ENCODE measurements around the gene NDUFB2. TPM values are rescaled to one million over a fixed set of nuclear protein-coding genes. Genes with fewer than 3 reads are reported as not detected.

NDUFB2 gene
- total RNA-seq, 3 donors from 2014 or later (not counting 1 experiment from before 2014, with no cell fraction given) = 152 to 177 (median 177) TPM

GRCh38 chr7:140744005-140744404, 47.5 kb downstream of the NDUFB2 start:
- H3K27ac Mint-ChIP-seq = no peak overlapping the region
- H3K36me3 Mint-ChIP-seq = peaks cover 4% of the 10 kb centered on the region
- no peak overlapping the region for H3K4me3 ChIP-seq (ENCODE audit: low read length)
- no peak overlapping the region for H3K27ac ChIP-seq (ENCODE audit: low read length)
- H3K4me3 Mint-ChIP-seq = no peak overlapping the region
- H3K27me3 Mint-ChIP-seq (ENCODE audit: low read depth in 2 of 2) = no peaks in the 10 kb centered on the region
- H3K4me1 ChIP-seq (ENCODE audit: control insufficient read depth, insufficient read depth, low read length) = no peaks in the 10 kb centered on the region
- H3K36me3 ChIP-seq (ENCODE audit: control insufficient read depth, insufficient read depth, low read length) = peaks cover 21% of the 10 kb centered on the region
- H3K9me3 ChIP-seq (ENCODE audit: control insufficient read depth, insufficient read depth, low read length) = no peaks in the 10 kb centered on the region
- no peak for DNase-seq
- no peaks in the 10 kb centered on the region for H3K9me3 Mint-ChIP-seq
- intact Hi-C loops (cut with micrococcal nuclease) = no loop called here
- H3K4me1 Mint-ChIP-seq = peaks cover 10 to 20% of the 10 kb centered on the region in 2 donors
- H3K27me3 ChIP-seq (ENCODE audit: control insufficient read depth, insufficient read depth, low read length) = no peaks in the 10 kb centered on the region
- no peak for TF ChIP-seq CTCF (IDR thresholded peaks at IDR 0.05)
- 100% methylated on average over 2 of the region's 2 CpGs for WGBS (ENCODE audit: insufficient coverage)
- ATAC-seq = no peak

GRCh38 chr7:140745266-140746058, 49.0 kb downstream of the NDUFB2 start:
- no peak overlapping the region for H3K4me3 ChIP-seq (ENCODE audit: low read length)
- no peaks in the 10 kb centered on the region for H3K9me3 ChIP-seq (ENCODE audit: control insufficient read depth, insufficient read depth, low read length)
- Mint-ChIP-seq H3K27ac (no peak overlapping the region), H3K36me3 (no peaks in the 10 kb centered on the region), H3K4me3 (no peak overlapping the region), H3K4me1 (peaks cover 7 to 10% of the 10 kb centered on the region in 2 donors), H3K27me3 (ENCODE audit: low read depth in 2 of 2) (no peaks in the 10 kb centered on the region), H3K9me3 (no peaks in the 10 kb centered on the region)
- WGBS (ENCODE audit: insufficient coverage) = 86% methylated on average over 6 of the region's 6 CpGs
- intact Hi-C loops (cut with micrococcal nuclease) = no loop called here
- no peak for TF ChIP-seq CTCF (IDR thresholded peaks at IDR 0.05)
- ATAC-seq (no peak), DNase-seq (no peak)
- no peaks in the 10 kb centered on the region for H3K27me3 ChIP-seq (ENCODE audit: control insufficient read depth, insufficient read depth, low read length)
- peaks cover 20% of the 10 kb centered on the region for H3K36me3 ChIP-seq (ENCODE audit: control insufficient read depth, insufficient read depth, low read length)
- H3K27ac ChIP-seq (ENCODE audit: low read length) = no peak overlapping the region
- H3K4me1 ChIP-seq (ENCODE audit: control insufficient read depth, insufficient read depth, low read length) = no peaks in the 10 kb centered on the region

GRCh38 chr7:140746751-140747150, 50.2 kb downstream of the NDUFB2 start:
- Histone ChIP-seq H3K27me3 (ENCODE audit: control insufficient read depth, insufficient read depth, low read length) (no peaks in the 10 kb centered on the region), H3K4me1 (ENCODE audit: control insufficient read depth, insufficient read depth, low read length) (no peaks in the 10 kb centered on the region), H3K27ac (ENCODE audit: low read length) (no peak overlapping the region), H3K9me3 (ENCODE audit: control insufficient read depth, insufficient read depth, low read length) (no peaks in the 10 kb centered on the region), H3K36me3 (ENCODE audit: control insufficient read depth, insufficient read depth, low read length) (peaks cover 20% of the 10 kb centered on the region), H3K4me3 (ENCODE audit: low read length) (no peak overlapping the region)
- H3K27ac Mint-ChIP-seq = no peak overlapping the region
- TF ChIP-seq CTCF (IDR thresholded peaks at IDR 0.05) = no peak
- no peaks in the 10 kb centered on the region for H3K9me3 Mint-ChIP-seq
- WGBS (ENCODE audit: insufficient coverage) = no CpG with 5 or more reads among the region's 2 CpGs
- H3K27me3 Mint-ChIP-seq (ENCODE audit: low read depth in 2 of 2) = no peaks in the 10 kb centered on the region
- intact Hi-C loops (cut with micrococcal nuclease) = no loop called here
- no peaks in the 10 kb centered on the region for H3K4me1 Mint-ChIP-seq
- ATAC-seq (no peak), DNase-seq (no peak)
- no peak overlapping the region for H3K4me3 Mint-ChIP-seq
- H3K36me3 Mint-ChIP-seq = no peaks in the 10 kb centered on the region

- ATAC-seq (no peak), DNase-seq (no peak)
- Mint-ChIP-seq H3K27me3 (ENCODE audit: low read depth in 2 of 2) (no peaks in the 10 kb centered on the region), H3K4me3 (no peak overlapping the region), H3K36me3 (no peaks in the 10 kb centered on the region), H3K9me3 (no peaks in the 10 kb centered on the region), H3K27ac (no peak overlapping the region), H3K4me1 (no peaks in the 10 kb centered on the region)
- WGBS (ENCODE audit: insufficient coverage) = 100% methylated on average over 1 of the region's 1 CpG
- intact Hi-C loops (cut with micrococcal nuclease) = no loop called here
- H3K27ac ChIP-seq (ENCODE audit: low read length) = no peak overlapping the region
- H3K4me1 ChIP-seq (ENCODE audit: control insufficient read depth, insufficient read depth, low read length) = no peaks in the 10 kb centered on the region
- peaks cover 23% of the 10 kb centered on the region for H3K36me3 ChIP-seq (ENCODE audit: control insufficient read depth, insufficient read depth, low read length)
- no peaks in the 10 kb centered on the region for H3K27me3 ChIP-seq (ENCODE audit: control insufficient read depth, insufficient read depth, low read length)
- no peak for TF ChIP-seq CTCF (IDR thresholded peaks at IDR 0.05)
- H3K4me3 ChIP-seq (ENCODE audit: low read length) = no peak overlapping the region
- no peaks in the 10 kb centered on the region for H3K9me3 ChIP-seq (ENCODE audit: control insufficient read depth, insufficient read depth, low read length)
Observed at GRCh38 chr7:140752533-140752932, 56.0 kb downstream of the NDUFB2 start.
